ENCODE results near the gene STK40. TPM values are rescaled to one million over a fixed set of nuclear protein-coding genes. Genes with fewer than 3 reads are reported as not detected.

The STK40 gene
- total and polyA plus RNA-seq, 2 experiments from 2014 or later = 8.1 to 20.2 TPM

DNA sequence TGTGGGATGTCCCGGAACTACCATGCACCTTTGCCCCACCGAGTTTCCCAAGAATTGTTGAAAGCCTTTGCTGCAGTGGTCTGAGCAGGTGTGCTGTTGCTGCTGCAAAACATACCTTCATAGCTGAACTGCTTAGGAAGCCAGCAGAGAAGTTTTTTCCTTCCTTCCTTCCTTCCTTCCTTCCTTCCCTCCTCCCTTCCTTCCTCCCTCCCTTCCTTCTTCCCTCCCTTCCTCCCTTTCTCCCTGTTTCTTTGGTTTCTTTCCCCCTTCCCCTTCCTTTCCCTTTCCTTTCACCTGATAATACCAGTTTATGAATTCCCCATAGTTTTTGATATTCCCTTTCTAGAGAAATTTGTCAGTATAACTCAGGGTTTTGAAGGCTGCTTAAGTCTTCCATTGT lies 90.3 kb downstream of the STK40 start (continued):
- TF ChIP-seq, protein P1, sequence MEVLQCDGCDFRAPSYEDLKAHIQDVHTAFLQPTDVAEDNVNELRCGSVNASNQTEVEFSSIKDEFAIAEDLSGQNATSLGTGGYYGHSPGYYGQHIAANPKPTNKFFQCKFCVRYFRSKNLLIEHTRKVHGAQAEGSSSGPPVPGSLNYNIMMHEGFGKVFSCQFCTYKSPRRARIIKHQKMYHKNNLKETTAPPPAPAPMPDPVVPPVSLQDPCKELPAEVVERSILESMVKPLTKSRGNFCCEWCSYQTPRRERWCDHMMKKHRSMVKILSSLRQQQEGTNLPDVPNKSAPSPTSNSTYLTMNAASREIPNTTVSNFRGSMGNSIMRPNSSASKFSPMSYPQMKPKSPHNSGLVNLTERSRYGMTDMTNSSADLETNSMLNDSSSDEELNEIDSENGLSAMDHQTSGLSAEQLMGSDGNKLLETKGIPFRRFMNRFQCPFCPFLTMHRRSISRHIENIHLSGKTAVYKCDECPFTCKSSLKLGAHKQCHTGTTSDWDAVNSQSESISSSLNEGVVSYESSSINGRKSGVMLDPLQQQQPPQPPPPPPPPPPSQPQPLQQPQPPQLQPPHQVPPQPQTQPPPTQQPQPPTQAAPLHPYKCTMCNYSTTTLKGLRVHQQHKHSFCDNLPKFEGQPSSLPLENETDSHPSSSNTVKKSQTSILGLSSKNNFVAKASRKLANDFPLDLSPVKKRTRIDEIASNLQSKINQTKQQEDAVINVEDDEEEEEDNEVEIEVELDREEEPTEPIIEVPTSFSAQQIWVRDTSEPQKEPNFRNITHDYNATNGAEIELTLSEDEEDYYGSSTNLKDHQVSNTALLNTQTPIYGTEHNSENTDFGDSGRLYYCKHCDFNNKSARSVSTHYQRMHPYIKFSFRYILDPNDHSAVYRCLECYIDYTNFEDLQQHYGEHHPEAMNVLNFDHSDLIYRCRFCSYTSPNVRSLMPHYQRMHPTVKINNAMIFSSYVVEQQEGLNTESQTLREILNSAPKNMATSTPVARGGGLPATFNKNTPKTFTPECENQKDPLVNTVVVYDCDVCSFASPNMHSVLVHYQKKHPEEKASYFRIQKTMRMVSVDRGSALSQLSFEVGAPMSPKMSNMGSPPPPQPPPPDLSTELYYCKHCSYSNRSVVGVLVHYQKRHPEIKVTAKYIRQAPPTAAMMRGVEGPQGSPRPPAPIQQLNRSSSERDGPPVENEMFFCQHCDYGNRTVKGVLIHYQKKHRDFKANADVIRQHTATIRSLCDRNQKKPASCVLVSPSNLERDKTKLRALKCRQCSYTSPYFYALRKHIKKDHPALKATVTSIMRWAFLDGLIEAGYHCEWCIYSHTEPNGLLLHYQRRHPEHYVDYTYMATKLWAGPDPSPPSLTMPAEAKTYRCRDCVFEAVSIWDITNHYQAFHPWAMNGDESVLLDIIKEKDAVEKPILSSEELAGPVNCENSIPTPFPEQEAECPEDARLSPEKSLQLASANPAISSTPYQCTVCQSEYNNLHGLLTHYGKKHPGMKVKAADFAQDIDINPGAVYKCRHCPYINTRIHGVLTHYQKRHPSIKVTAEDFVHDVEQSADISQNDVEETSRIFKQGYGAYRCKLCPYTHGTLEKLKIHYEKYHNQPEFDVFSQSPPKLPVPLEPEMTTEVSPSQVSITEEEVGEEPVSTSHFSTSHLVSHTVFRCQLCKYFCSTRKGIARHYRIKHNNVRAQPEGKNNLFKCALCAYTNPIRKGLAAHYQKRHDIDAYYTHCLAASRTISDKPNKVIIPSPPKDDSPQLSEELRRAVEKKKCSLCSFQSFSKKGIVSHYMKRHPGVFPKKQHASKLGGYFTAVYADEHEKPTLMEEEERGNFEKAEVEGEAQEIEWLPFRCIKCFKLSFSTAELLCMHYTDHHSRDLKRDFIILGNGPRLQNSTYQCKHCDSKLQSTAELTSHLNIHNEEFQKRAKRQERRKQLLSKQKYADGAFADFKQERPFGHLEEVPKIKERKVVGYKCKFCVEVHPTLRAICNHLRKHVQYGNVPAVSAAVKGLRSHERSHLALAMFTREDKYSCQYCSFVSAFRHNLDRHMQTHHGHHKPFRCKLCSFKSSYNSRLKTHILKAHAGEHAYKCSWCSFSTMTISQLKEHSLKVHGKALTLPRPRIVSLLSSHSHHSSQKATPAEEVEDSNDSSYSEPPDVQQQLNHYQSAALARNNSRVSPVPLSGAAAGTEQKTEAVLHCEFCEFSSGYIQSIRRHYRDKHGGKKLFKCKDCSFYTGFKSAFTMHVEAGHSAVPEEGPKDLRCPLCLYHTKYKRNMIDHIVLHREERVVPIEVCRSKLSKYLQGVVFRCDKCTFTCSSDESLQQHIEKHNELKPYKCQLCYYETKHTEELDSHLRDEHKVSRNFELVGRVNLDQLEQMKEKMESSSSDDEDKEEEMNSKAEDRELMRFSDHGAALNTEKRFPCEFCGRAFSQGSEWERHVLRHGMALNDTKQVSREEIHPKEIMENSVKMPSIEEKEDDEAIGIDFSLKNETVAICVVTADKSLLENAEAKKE (CRISPR knock-in tag; IDR thresholded peaks at IDR 0.05) = no peak
- no peak for TF ChIP-seq EZH2 (IDR thresholded peaks at IDR 0.05; ENCODE audit: low read depth, unreplicated experiment)
- no peak for TF ChIP-seq CREB1 (CRISPR knock-in tag; IDR thresholded peaks at IDR 0.05; ENCODE audit: low read depth)
- no peak for TF ChIP-seq CTCF (conservative IDR thresholded peaks at IDR 0.05; ENCODE audit: low read depth in 2 of 2)
- no peak for TF ChIP-seq POLR2AphosphoS5 (IDR thresholded peaks at IDR 0.05; ENCODE audit: low read depth)
- no peak for TF ChIP-seq NANOG (IDR thresholded peaks at IDR 0.05; ENCODE audit: borderline replicate concordance)

Small RNA genes lying within 50 kb of the gene (small RNA-seq; reads per million reads assigned to genes)
- 0.10 reads per million for gene RNU4-27P (ENCODE audit: low replicate concordance)
- gene SNORA63C (ENCODE audit: low replicate concordance) = not detected

Other genes with a start within 250 kb of the STK40 start
- gene TRAPPC3, start 236.4 kb downstream of the STK40 start, total RNA-seq (2014; rRNA removed; shearing (Covaris generic)) = 55.8 and 55.9 TPM in 2 replicates
- 45.2 and 45.6 TPM in 2 replicates for gene TRAPPC3, start 236.4 kb downstream of the STK40 start, polyA plus RNA-seq (2016; fragmentation: Nextera tagmentation; extraction: Ambion mirVana)
- gene MAP7D1, start 229.8 kb downstream of the STK40 start, total RNA-seq (2014; rRNA removed; shearing (Covaris generic)) = 37.4 and 59.8 TPM in 2 replicates
- gene MAP7D1, start 229.8 kb downstream of the STK40 start, polyA plus RNA-seq (2016; fragmentation: Nextera tagmentation; extraction: Ambion mirVana) = 13.8 and 14.7 TPM in 2 replicates
- 127 and 145 TPM in 2 replicates for gene THRAP3, start 161.5 kb downstream of the STK40 start, total RNA-seq (2014; rRNA removed; shearing (Covaris generic))
- 147 and 161 TPM in 2 replicates for gene THRAP3, start 161.5 kb downstream of the STK40 start, polyA plus RNA-seq (2016; fragmentation: Nextera tagmentation; extraction: Ambion mirVana)
- 4.4 and 6.3 TPM in 2 replicates for gene SH3D21, start 79.6 kb downstream of the STK40 start, total RNA-seq (2014; rRNA removed; shearing (Covaris generic))
- 3.1 and 3.7 TPM in 2 replicates for gene SH3D21, start 79.6 kb downstream of the STK40 start, polyA plus RNA-seq (2016; fragmentation: Nextera tagmentation; extraction: Ambion mirVana)
- 27.1 and 27.3 TPM in 2 replicates for gene EVA1B, start 62.3 kb downstream of the STK40 start, total RNA-seq (2014; rRNA removed; shearing (Covaris generic))
- gene EVA1B, start 62.3 kb downstream of the STK40 start, polyA plus RNA-seq (2016; fragmentation: Nextera tagmentation; extraction: Ambion mirVana) = 9.2 and 11.5 TPM in 2 replicates
- 27.5 and 28.6 TPM in 2 replicates for gene LSM10, start 12.0 kb upstream of the STK40 start, total RNA-seq (2014; rRNA removed; shearing (Covaris generic))
- 96.2 and 98.9 TPM in 2 replicates for gene LSM10, start 12.0 kb upstream of the STK40 start, polyA plus RNA-seq (2016; fragmentation: Nextera tagmentation; extraction: Ambion mirVana)
- gene OSCP1, start 64.5 kb upstream of the STK40 start, total RNA-seq (2014; rRNA removed; shearing (Covaris generic)) = 0.58 and 2.2 TPM in 2 replicates
- gene OSCP1, start 64.5 kb upstream of the STK40 start, polyA plus RNA-seq (2016; fragmentation: Nextera tagmentation; extraction: Ambion mirVana) = 2.6 and 3.0 TPM in 2 replicates
- 86.4 and 105 TPM in 2 replicates for gene MRPS15, start 78.5 kb upstream of the STK40 start, total RNA-seq (2014; rRNA removed; shearing (Covaris generic))
- 311 and 312 TPM in 2 replicates for gene MRPS15, start 78.5 kb upstream of the STK40 start, polyA plus RNA-seq (2016; fragmentation: Nextera tagmentation; extraction: Ambion mirVana)
- gene CSF3R, start 97.0 kb upstream of the STK40 start, total RNA-seq (2014; rRNA removed; shearing (Covaris generic)) = not detected in 2 replicates
- gene CSF3R, start 97.0 kb upstream of the STK40 start, polyA plus RNA-seq (2016; fragmentation: Nextera tagmentation; extraction: Ambion mirVana) = not detected in 2 replicates